ENCODE measurements around the gene LBHD2.

DNA sequence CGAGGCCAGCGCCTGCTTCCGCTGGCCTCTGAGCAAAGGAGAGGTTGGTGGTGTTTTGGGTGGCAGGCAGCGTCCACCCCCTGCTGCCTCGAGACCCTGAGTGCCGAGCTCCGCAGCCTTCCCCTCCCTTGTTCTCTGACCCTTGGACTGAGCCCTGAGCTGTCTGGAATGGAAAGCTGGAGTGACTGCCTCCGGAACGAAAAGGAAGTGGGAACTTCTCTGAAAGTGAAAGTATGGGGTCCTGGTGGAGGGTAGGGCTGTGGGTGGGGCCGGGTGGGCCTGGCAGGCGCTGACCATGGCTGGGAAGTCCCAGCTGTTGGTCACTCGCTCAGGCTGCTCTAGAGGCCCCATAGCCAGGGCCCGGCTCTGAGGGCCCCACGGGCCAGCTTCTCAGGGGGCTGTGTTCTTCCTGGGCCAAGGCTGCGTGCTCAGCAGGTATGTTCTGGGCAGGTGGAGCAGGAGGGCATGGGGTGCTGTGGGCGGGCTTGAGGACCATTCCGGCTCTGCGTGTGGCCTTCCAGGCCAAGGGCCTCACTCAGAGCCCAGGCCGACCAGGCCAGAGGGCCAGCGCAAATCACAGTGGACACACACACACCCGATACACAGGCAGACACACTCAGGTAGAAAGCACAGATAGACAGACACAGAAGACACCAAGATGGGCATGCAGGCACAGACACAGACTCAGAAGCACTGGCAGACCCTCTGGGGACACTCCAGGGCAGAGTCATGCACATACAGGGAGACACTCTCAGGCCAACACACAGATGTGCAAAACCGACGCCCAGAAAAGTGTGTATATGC is 10.6 kb downstream of the LBHD2 start, which contains the start of gene EXOC3L4:
- TF ChIP-seq POLR2A (IDR thresholded peaks at IDR 0.05) (no peak), POLR2AphosphoS5 (IDR thresholded peaks at IDR 0.05) (no peak)
- TF ChIP-seq, protein P1, sequence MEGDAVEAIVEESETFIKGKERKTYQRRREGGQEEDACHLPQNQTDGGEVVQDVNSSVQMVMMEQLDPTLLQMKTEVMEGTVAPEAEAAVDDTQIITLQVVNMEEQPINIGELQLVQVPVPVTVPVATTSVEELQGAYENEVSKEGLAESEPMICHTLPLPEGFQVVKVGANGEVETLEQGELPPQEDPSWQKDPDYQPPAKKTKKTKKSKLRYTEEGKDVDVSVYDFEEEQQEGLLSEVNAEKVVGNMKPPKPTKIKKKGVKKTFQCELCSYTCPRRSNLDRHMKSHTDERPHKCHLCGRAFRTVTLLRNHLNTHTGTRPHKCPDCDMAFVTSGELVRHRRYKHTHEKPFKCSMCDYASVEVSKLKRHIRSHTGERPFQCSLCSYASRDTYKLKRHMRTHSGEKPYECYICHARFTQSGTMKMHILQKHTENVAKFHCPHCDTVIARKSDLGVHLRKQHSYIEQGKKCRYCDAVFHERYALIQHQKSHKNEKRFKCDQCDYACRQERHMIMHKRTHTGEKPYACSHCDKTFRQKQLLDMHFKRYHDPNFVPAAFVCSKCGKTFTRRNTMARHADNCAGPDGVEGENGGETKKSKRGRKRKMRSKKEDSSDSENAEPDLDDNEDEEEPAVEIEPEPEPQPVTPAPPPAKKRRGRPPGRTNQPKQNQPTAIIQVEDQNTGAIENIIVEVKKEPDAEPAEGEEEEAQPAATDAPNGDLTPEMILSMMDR (IDR thresholded peaks at IDR 0.05), result no peak
